Measurements from ENCODE around the gene KNDC1.

KNDC1 gene

DNA sequence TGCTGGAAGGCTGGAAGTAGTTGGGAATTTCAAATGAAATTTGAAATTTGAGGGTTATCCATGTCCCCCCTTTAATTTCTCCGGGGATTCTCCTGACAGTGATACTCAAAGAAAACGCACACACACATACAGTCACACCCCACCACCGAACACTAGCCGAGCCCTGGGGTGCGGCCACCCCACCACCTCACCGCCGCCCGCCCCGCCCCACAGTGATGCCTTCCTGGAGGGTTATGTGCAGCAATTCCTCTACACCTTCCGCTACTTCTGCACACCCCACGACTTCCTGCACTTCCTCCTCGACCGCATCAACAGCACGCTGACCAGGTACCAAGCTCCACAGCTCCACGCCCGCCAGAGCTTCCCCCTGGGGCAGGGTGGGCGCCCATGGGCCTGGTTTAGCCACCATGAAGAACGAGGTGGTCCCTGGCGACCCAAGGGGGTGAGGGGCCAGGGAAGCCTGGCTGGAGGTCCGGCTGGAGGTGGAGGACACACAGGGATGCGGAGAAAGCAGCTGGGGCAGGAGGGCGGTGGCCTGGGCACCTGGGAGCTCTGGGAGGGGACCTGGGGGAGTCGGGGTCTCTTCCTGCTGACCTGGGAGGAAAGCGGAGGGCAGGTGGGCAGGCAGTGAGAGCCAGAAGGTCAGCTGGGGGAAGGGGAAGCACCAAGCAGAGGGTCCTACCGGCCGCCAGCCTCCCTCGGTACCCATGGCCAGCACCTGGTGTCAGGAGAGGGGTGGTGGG lies 50.5 kb downstream of the KNDC1 start:
- H3K4me1 ChIP-seq, result no peaks in the 10 kb centered on the region
- peaks cover 7% of the 10 kb centered on the region for H3K27me3 ChIP-seq
- no peaks in the 10 kb centered on the region for H3K36me3 ChIP-seq
- no peak overlapping the region for H3K4me3 ChIP-seq (ENCODE audit: low read depth, low read length)
- TF ChIP-seq, protein P1, sequence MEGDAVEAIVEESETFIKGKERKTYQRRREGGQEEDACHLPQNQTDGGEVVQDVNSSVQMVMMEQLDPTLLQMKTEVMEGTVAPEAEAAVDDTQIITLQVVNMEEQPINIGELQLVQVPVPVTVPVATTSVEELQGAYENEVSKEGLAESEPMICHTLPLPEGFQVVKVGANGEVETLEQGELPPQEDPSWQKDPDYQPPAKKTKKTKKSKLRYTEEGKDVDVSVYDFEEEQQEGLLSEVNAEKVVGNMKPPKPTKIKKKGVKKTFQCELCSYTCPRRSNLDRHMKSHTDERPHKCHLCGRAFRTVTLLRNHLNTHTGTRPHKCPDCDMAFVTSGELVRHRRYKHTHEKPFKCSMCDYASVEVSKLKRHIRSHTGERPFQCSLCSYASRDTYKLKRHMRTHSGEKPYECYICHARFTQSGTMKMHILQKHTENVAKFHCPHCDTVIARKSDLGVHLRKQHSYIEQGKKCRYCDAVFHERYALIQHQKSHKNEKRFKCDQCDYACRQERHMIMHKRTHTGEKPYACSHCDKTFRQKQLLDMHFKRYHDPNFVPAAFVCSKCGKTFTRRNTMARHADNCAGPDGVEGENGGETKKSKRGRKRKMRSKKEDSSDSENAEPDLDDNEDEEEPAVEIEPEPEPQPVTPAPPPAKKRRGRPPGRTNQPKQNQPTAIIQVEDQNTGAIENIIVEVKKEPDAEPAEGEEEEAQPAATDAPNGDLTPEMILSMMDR (IDR thresholded peaks at IDR 0.05; ENCODE audit: low read depth, low read length), result no peak
- no peaks in the 10 kb centered on the region for H3K9me3 ChIP-seq
- DNase-seq, result no peak

DNA sequence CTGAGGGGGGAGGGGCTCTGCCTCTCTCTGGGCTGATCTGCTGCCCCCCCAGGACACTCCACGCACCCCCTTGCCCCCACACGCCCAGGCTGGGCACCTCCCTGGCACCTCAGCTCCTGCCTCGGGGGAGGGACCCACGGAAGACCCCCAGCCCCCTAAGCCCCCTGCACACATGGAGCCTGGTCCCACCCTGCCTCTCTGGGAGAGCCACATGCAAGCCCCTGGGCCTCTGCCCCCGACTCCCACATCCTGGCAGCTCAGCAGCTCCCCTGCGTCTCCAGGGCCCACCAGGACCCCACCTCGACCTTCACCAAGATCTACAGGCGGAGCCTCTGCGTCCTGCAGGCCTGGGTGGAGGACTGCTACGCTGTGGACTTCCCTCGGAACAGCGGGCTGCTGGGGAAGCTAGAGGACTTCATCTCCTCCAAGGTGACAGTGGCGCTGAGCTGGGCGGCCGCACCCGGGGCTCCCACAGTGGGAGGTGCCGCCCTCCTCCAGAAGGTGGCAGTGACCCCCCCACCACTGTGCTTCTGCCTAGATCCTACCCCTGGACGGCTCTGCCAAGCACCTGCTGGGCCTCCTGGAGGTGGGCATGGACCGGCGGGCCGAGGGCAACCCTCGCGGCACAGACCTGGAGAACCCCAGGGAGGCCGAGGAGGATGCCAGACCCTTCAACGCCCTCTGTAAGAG lies 51.3 kb downstream of the KNDC1 start:
- Histone ChIP-seq H3K4me3 (ENCODE audit: low read depth, low read length) (no peak overlapping the region), H3K36me3 (no peaks in the 10 kb centered on the region), H3K27me3 (peaks cover 14% of the 10 kb centered on the region), H3K4me1 (no peaks in the 10 kb centered on the region), H3K9me3 (no peaks in the 10 kb centered on the region)
- no peak for DNase-seq
- TF ChIP-seq, protein P1 (IDR thresholded peaks at IDR 0.05; ENCODE audit: low read depth, low read length), result no peak

DNA sequence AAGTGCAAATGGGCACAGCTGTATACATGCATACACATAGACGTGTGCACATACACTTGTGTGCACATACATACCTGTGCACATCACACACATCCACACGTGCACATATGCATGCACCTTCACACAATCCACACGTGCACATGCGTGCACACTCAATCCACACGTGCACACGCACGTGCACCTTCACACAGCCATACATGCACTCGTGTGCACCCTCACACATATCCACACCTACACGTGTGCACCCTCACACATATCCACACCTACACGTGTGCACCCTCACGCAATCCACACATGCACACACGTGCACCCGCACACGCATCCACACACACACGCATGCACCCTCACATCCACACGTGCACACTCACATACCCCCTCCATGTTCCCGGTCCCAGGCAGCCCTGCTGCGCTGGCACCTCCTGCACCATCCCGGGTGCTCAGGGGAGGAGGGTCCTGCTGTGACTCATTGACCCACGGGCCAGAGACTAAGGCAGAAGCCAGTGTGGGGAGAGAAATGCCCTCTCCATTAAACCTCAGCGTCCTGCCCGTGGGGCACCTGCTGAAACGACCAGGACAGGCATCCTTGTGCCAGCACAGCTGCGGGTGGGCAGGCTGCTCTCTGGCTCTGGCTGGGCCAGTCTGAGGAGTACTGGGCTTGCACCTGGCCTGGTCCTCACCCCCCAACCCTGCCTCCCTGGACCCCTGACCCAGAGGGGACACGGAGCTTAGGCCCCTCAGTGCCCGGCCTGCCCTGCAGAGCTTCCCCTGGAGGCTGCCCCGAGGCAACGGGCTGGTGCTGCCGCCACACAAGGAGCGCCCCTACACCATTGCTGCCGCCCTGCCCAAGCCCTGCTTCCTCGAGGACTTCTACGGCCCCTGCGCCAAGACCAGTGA lies 52.2 kb downstream of the KNDC1 start:
- no peak for DNase-seq
- TF ChIP-seq, protein P1 (IDR thresholded peaks at IDR 0.05; ENCODE audit: low read depth, low read length), result no peak
- Histone ChIP-seq H3K27me3 (peaks cover 21% of the 10 kb centered on the region), H3K9me3 (no peaks in the 10 kb centered on the region), H3K4me1 (no peaks in the 10 kb centered on the region), H3K36me3 (no peaks in the 10 kb centered on the region), H3K4me3 (ENCODE audit: low read depth, low read length) (no peak overlapping the region)

DNA sequence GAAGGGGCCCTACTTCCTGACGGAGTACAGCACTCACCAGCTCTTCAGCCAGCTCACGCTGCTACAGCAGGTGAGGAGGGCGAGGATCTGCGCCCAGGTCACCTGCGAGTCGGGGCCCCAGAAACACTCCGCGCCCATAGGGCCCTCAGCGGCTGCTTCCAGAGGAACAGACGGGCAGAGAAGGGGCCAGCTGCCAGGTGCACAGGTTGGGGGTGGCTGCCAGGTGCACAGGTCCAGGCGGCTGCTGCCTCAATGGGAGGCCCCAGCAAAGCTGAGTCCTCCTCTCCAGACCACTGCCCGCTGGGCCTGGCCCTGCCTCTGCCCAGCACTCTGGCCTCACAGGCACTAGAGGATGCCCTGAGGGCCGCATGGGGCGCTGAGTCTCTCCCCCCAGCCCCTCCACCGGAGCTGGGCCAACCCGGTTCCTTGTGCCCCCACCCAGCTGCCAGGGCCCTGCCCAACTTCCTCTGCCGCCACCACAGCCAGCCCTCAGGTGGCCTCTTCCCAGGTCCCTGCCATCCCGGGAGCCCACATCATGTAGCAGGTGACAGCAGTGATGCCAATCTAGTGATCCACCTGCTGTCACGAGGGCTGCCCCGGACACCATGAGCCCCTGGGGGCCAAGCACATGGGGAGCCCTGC lies 53.0 kb downstream of the KNDC1 start:
- TF ChIP-seq, protein P1 (IDR thresholded peaks at IDR 0.05; ENCODE audit: low read depth, low read length), result no peak
- DNase-seq, result no peak

DNA sequence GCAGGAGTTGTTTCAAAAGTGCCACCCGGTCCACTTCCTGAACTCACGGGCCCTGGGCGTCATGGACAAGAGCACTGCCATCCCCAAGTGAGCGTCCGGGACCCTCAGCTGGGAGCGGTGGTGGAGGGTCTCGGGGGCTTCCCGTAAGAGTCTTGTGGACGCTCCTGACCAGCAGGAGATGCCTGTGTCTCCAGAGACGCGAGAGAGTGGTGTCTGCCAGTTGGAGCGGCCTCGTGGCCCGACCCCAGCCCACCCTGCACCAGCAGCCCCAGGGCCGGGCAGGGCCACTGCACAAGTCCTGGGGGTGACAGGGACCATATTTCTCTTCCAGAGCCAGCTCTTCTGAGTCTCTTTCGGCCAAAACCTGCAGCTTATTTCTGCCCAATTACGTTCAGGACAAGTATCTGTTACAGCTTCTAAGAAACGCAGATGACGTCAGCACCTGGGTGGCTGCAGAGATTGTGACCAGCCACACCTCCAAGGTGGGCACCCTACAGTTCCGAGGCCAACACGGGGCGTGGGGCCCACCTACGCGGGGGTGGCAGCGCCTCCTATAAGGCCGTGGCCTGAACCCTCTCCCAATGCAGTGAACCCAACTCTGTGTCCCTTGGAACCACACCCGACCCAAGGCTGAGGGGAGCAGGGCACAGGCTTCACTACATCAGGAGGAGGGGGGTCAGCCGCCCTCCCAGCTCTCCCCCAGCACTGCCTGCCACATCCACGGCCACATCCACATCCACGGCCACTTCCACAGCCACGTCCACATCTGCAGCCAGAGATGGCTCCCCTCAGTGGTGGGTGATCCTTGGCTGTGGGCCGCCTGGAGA lies 53.8 kb downstream of the KNDC1 start:
- no peaks in the 10 kb centered on the region for H3K4me1 ChIP-seq
- H3K36me3 ChIP-seq, result no peaks in the 10 kb centered on the region
- H3K4me3 ChIP-seq (ENCODE audit: low read depth, low read length), result no peak overlapping the region
- DNase-seq, result no peak
- TF ChIP-seq, protein P1 (IDR thresholded peaks at IDR 0.05; ENCODE audit: low read depth, low read length), result no peak
- H3K9me3 ChIP-seq, result no peaks in the 10 kb centered on the region
- H3K27me3 ChIP-seq, result peaks cover 30% of the 10 kb centered on the region

More for the DNA sequence above, 53.0 kb downstream of the KNDC1 start:
- Histone ChIP-seq H3K4me1 (no peaks in the 10 kb centered on the region), H3K36me3 (no peaks in the 10 kb centered on the region), H3K9me3 (no peaks in the 10 kb centered on the region), H3K4me3 (ENCODE audit: low read depth, low read length) (no peak overlapping the region), H3K27me3 (peaks cover 22% of the 10 kb centered on the region)

Data from BE2C (cell line).